ENCODE data around the gene GPBP1.
"Not testable (repeated sequence)": the region's sequence is repeated elsewhere in the genome, so short reads cannot be mapped to it uniquely, and the experiment has no call there.

DNA sequence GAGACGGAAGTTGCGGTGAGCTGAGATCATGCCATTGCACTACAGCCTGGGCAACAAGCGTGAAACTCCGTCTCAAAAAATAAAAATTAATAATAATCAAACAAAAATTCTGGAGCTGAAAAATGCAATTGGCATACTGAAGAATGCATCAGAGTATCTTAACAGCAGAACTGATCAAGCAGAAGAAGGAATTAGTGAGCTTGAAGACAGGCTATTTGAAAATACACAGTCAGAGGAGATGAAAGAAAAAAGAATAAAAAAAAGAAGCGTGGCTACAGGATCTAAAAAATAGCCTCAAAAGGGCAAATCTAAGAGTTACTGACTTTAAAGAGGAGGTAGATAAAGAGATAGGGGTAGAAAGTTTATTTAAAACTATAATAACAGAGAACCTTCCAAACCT, 111.2 kb downstream of the GPBP1 start:
- TF ChIP-seq EZH2 (IDR thresholded peaks at IDR 0.05; ENCODE audit: insufficient read depth, poor library complexity, severe bottlenecking); EZH2phosphoT487 (IDR thresholded peaks at IDR 0.05; ENCODE audit: insufficient read depth, low read depth): not testable (repeated sequence)

Measured in GM23248 (cell line).